Fibroblast of the conjunctiva (primary cell): ENCODE results near the gene NXPH3.
"Not testable (repeated sequence)": the region's sequence is repeated elsewhere in the genome, so short reads cannot be mapped to it uniquely, and the experiment has no call there.

ENCODE experiments used
- DNase-seq: peaks from one replicate; pipeline ENCODE4 v3.0.0-alpha.2; 2010; ENCODE audit warnings: low read depth

Gene NXPH3

DNA sequence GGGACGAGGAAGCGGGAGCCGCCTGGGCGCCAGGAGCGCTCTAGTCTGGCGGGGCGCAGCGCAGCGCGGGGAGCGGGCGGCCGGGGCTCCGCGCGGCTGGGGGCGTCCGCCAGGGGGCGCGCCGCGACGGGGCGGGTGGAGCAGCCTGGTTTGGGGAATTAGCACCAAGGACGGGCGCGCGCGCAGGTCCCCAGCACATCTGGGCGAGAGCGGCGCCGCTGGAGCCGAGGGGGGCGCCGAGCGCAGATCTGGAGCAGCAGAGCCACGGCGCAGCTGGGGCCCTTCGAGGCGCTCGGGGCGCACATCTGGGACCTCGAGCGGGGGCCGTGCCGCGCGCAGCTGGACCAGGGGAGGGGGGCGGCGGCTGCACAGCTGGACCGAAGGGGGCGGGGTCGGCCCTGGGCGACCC, at the start of gene NXPH3:
Gene NXPH3, plus strand, starts transcription at position 193 of the 409 bp plus-strand sequence. CDS start 349 bp downstream, outside the sequence.
- DNase-seq: no peak

DNA sequence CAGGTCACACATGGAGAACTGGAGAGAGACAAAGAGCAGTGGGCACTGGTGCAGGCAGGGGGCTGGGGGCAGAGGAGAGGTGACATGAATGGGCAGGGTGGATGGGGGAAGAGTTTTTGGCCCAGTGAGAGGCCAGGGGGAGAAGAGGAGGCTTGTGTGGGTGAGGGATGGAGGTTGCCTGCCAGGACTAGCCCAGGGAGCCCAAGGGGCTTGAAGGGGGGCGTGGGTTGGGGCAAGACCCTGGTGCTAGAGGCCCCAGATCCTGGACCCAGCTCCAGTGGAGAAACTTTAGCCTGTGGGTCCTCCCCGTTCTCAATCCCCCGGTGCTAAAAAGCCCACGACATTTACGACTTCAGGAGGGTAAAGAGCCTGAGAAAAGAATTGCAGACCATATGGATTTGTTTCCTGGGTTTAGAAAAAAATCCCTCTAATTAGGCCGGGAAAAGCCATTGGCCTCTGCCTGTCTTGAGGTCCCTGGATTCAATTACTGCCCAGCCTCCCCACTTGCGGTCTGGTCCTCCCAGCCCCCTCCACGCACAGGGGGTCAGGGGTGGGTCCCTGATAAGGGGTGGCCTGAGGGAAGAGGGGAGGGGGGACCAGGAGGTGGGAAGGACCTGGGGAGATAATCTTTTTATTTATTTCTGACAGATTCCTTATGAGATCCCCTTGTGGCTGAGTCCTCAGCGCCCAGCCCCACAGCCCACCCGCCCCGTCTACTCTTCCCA, 47.6 kb upstream of the NXPH3 start:
- DNase-seq: no peak

DNA sequence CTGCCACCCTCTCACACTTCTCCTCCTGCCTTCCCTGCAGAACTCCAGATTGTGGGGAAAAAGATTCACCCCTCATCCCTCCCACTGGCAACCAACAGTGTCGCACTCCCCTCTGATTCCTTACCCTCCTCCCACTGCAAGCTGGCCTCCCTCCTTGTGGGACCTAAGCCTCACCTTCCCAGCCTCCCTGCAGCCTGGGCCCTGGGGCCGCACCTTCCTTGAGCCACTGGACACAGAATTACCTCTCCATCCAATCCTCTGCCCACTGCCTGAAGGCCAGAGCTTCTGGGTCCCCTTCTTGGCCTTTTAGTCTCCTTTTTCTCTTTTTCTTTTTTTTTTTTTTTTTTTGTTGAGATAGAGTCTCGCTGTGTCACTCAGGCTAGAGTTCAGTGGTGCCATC, 46.7 kb upstream of the NXPH3 start:
- no peak for DNase-seq

DNA sequence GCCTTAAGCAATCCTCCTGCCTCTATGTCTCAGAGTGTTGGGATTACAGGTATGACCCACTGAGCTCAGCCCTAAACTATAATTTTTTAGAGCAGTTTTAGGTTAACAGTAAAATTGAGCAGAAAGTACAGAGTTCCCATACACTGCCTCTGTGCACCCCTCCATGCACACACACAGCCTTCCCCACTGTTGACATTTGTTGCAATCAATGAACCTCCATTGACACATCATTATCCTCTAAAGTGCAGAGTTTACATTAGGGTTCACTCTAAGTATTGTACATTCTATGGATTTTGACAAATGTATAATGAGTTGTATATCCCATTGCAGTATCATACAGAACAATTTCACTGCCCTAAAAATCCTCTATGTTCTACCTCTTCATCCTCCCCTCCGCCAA, 45.6 kb upstream of the NXPH3 start:
- no peak for DNase-seq

DNA sequence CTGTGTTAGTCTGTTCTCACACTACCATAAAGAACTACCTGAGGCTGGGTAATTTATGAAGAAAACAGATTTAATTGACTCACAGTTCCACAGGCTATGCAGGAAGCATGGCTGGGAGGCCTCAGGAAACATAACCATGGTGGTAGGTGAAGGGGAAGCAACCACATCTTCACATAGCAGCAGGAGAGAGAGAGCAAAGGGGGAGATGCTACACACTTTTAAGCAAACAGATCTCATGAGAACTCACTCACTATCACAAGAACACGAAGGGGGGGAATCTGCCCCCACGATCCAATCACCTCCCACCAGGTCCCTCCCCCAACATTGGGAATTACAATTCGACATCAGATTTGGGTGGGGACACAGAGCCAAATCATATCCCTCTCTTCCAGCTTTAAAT, 31.8 kb upstream of the NXPH3 start:
- DNase-seq: no peak

DNA sequence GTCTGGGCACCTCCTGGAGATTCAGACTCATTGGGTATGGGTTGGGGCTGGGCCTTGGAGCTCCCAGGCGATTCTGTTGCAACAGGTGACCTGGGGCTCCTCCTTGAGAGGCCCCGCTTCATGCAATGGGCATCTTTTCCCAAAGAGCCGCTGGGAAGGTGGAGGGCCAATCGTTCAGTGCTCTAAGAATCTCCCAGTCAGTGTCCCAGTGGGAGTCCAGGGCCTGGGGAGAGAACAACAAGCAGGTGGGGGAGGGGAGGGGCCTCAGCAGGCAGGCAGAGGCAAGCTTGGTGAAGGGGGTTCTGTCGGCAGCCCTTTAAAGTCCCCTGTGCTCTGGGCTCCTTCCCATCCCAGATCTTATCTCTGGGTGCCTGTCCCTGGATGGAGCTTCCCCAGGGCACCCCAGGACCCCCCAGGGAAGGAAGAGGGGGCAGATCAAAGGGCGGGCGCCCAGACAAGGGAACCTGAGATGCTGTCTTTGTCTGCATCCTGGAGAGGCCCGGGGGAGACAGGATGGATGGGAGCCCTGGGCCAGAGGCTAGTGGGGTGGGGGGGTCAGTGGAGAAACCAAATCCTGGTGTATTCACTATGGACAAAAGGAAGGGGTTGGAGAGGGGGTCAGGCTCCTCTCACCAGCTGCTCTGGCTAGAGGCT, 30.5 kb upstream of the NXPH3 start:
- no peak for DNase-seq

DNA sequence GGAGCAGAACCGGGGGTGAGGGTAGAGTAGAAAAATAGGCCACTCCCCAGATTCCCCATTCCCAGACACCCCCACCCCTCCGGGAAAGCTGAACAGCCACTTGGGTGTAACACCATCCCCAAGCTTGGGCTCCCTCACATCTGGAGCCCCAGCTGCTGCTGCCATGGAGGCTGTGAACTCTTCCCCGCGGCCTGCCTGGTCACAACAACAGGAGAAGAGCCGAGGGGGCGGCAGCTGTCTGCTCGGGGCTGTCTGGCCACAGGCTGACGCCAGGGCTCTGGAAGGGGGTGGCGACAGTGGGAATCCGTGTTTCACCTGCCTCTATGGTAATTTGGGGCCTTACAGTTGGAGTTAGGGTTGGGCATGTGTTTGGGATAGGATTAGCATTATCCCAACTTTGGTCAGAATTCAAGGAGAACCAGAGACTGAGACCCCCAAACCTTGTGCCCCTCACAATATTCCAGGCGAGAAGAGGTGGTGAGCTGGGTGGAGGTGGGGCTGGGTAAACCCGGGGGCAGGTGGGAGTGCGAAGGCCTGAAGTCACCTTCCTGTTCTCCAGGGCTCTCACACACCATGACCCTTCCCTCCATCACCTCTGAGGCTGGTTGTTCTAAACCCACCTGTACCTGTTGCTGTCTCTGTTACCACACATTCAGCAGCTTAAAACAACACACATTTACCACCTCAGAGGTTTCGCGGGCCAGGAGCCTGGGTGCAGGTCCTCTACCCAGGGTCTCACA, 29.7 kb upstream of the NXPH3 start:
- no peak for DNase-seq

DNA sequence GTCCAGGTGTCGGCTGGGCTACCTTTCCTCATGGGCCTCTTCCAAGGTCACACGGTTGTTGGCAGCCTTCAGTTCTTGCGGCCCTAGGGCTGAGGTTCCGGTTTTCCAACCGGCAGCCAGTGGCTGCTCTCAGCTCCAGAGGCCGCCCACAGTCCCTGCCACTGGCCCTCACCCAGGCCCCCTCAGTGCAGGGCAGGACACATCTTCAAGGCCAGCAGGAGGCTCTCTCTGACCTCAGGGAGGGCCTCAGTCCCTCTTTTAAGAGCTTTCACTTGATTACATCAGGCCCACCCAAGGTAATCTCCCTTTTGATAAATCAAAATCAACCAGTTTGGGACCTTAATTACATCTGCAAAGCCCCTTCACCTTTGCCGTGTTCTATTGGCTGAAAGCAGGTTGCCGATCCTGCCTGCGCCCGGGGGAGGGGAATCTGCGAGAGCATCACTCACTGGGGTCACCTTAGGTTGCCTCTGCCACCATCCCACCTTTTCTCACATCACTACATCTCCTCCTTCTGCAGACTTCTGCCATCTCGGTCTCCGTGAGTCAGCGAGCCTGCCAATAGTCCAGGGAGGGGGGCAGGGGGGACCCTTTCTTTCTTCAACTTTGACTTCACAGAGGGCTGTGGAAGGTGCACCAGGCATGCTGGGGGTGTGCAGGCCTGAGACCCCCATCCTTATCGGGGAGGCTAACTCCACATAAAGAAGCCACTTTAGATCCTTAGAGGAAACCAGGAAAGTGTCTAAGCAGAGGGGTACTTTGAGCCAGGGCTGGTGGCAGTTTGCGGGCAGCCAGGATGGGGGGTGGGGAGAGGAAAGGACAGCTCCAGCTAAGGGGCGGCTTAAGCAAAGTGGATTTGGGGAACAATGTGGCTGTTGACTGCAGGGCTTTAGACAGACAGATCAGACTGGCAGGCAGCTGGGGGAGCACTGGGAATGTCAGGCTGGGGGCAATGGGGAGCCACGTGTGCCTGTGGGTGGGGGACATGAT, 28.8 kb upstream of the NXPH3 start:
- DNase-seq: no peak

DNA sequence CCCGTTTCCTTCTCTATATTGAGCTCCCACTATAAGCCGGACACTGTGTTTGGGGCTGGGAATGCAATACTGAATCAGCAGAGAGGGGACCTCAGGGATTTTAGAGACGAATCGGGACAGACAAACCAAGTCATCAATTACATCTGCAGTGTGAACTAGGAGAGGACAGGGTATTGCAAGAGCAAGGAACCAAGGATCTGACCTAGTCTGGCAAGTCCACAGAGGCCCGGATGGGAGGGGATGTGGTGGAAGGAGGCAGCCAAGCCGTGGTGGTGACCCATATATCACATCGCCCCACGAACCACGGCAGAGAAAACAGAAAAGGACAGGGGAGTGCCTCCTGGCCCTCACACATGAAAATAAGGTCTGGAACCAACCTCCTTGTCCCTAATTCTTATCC, 28.1 kb upstream of the NXPH3 start:
- no peak for DNase-seq

DNA sequence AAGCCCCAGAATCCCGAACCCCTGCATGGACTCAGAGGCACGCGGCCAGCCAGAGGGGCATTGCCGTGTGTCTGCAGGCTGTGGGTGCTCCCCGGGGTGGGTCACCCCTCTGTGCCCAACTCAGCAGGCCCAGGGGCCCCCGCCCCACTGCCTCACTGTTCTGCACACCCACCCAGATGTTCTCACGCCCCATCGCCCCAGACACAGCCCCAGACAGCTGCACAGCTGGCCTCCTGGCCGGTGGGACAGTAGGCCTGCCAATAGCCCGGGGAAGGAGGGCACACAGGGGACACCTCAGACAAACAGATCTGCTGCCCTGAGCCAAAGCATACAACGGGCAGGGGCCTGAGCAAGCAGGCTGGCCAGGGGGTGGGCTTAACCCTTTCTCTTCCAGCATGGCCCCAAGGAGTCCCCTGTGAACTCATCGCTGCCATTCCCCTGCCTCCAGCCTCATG, 27.6 kb upstream of the NXPH3 start:
- no peak for DNase-seq

DNA sequence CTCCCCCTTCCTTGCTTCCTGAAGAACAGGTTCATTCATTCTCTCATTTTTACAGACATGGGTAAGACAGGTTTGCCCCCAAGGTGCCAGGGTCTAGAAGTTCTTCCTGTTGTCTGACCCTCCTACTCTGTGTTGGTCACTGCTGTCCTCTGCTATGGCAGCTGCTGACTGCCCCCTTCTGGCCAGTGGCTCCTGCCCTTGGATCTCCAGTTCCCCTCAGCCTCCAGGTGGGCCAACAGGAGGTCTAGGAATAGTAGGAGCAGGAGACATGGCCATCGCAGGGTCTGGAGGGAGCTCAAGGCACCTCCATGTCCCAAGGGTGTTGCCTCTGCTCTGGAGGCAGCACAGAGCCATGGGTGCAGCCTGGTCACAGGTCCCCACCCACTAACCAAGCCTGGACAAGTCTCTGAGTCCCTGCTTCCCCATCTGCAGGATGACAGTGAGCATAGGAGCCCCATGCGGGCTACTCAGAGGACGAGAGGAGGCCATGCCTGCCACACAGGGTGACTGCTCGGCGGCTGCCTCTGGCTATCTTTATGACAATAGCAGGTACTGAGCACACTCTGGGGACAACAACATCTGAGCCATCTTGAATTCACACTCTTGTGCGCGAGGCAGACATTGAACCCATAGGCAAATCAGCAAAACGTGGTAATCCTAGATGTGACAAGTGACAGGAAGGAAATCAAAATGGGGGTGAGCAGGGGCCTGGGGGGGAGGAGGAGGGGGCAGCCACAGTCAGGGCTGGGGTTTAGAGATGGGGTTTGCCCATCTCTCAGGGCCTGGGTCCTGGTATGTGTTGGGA, 27.0 kb upstream of the NXPH3 start:
- peak; percentile 13 for DNase-seq

DNA sequence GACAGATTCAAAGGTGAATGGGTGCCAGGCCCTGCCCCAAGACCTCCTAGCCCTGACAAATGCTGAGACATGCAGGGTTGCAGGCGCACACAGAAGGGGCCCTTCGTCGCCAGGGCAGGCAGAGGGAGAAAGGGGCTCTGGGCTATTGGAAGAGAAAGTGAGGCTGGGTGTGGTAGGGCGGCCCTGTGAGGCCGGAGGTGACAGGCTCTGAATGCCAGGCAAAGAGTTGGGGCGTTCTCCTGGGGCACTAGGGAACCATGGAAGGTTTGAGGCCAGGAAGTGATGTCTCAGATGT, 26.4 kb upstream of the NXPH3 start:
- DNase-seq: no peak

DNA sequence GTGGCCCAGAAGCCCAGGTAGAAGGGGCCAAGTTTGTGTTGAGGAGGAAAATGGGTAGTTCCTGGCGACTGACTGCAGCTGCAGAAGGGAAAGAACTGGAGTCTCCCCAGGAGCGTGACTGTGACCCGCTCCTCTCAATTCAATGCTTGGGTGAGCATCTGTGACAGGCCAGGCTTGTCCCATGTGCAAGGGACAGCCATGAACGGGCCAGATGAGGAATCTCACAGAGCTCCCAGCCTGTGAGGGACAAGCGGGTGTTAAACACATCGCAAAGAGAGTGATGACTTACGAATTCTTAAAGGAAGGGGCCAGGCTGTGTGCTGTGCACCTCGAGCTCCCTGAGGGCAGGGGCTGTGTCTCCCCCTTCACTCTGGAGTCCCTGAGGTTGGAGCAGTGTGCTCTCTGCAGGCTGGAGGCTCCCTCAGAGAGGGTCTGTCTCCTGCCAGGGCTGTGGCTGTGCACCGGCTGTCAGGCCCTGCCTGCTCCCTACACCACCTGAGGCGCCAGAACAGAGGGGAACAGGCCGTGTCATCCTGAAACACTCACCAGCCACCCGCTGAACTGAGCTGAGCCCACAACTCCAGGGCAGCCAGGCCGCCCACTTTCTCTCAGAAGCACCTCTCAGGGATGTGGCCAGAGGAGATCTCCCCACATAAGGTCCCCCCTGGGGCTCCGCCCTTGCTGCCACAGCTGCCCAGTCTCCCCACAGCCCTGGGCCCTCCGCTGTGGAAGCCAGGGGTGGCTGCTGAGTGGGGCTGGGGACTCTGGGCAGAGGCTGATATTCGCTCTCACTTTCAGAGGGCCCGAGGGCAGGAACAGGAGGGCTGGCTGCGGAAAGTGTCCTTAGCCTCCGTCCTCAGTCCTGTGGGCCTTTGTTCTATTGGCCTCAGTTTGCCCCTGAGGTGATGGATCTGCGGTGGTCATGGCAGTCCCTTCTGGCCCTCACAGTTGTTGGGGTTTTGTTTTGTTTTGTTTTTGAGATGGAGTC, 25.7 kb upstream of the NXPH3 start:
- DNase-seq: no peak

DNA sequence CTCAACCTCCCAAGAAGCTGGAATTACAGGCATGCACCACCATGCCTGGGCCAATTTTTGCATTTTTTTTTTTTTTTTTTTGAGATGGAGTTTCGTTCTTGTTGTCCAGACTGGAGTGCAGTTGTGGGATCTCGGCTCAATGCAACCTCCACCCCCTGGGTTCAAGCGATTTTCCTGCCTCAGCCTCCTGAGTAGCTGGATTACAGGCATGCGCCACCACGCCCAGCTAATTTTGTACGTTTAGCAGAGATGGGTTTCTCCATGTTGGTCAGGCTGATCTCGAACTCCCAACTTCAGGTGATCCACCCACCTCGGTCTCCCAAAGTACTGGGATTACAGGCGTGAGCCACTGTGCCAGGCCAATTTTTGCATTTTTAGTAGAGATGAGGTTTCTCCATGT, 24.9 kb upstream of the NXPH3 start:
- not testable (repeated sequence) for DNase-seq

DNA sequence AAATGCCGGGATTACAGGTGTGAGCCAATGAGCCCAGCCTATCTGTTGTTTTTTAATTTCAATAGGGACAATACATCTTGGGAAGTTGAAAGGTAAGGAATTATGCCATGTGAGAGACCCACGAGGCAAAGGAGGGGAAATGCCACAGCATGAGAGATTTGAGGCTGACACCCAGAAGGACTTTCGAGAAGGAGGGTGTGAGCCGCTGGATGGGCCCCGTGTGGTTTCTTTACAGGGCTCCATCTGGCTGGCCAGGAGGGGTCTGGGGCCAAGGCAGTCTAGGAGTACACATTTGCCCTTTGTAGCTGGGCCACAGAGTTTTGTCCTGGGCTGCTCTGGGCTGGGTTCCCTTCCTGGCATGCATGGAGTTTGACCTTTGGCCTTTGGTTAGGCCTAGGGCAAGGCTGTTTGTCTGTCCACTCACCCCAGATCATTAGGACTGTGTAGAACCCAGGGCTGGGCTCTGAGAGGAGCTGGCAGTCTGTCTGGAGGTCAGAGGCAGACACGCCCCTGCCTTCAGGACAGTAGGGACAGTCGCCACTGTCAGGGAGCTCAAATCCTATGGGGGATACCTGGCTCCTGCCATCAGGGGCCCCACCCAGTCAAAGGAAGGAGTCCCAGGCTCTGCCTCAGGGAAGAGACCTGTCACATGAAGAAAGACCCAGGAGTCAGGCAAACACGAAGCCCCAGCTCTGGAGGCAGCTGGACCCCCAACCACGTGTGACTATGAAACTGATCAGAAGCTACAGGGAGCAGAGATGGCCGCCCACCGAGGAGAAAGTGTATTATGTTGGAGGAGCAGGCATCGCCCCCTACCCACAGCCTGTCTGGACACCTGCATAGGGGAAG, 24.2 kb upstream of the NXPH3 start:
- no peak for DNase-seq

DNA sequence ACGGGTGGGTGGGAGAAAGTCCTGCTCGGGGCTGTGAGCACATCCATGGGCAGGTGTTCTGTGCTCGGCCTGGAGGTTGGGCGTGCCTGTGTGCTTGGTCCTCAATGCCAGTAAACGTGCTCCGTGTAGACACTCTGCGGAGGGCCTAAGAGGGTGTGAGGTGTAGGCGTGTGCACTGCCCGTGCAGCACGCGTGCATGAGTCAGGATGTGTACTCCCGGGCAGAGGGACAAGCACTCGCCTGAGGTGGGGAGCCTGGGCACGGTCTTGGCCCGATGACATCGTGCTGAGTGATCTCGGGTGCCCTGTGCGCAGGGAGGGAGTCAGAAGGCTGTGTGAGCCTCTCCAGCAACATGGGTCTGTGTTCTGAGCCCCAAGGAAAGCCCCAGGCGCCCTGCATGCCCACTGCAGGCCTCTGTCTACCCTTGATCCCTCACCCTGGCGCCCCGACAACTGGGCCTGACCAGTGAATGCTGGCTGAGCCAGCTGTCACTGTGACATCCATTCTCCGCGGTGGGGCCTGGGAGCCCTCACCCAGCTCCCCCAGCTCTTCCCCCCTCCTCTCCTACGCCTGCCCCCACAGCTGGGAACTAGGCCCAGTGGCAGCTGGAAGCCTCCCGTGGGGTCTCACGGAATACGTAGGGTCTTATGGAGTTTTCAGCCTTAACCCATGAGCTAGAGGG, 23.5 kb upstream of the NXPH3 start:
- no peak for DNase-seq

DNA sequence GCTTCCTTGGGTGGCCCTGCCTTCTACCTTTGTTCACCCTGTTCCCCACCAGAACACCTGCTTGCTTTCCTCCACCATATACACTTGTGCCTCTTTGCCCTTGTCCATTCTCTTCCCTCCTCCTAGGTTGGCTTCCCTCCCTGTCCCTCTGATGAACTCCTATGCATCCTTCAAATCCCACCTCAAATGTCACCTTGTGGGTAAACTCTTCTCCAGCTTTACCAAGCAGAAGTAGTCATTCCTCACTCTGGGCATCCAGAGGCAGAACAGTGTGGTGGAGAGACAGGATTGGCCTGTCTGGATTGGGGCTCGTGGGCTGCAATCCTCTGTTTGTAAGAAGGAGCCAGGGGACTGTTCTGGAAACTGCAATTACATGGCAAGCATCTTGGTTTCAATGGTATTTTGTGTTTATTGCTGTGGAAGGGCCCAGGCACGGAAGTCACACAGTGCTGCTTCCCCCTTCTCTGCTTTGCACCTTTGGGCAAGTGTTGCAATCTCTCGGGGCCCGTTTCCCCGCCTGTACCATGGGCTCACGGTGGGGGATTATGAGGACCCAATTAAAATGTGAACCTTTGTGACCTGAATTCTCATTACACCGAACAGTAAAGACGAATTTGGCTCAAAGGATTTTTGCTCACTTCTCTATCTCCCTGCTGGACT, 21.9 kb upstream of the NXPH3 start:
- no peak for DNase-seq
